GM12874 (cell line): ENCODE data around the gene TRPT1.
A peak's percentile ranks its signal among the peaks of the same experiment; 100 is the strongest.

ENCODE experiments used
- CTCF ChIP-seq: IDR thresholded peaks from 2 replicates; pipeline ENCODE4 v1.5.1; 2011; ENCODE audit warnings: low read depth, mild to moderate bottlenecking, control low read depth, low read length, moderate library complexity; ENCODE audit not compliant: insufficient read depth

TRPT1 gene

GRCh38 chr11:64204464-64204989 lies 21.5 kb downstream of the TRPT1 start:
- TF ChIP-seq CTCF = peak; percentile 72

- TF ChIP-seq CTCF = no peak
These were observed 21.9 kb downstream of the TRPT1 start for GRCh38 chr11:64204080-64204440.

- TF ChIP-seq CTCF = no peak
These were observed 22.4 kb downstream of the TRPT1 start for GRCh38 chr11:64203421-64204079.

- no peak for TF ChIP-seq CTCF
These were observed 23.0 kb downstream of the TRPT1 start for GRCh38 chr11:64202992-64203391.

- no peak for TF ChIP-seq CTCF
These were observed 24.4 kb downstream of the TRPT1 start for GRCh38 chr11:64201543-64201942.

- no peak for TF ChIP-seq CTCF
These were observed 27.5 kb downstream of the TRPT1 start for GRCh38 chr11:64198511-64198910.

GRCh38 chr11:64196626-64197025 lies 29.4 kb downstream of the TRPT1 start:
- no peak for TF ChIP-seq CTCF
